GM18526 (cell line): ENCODE data around the gene SLC22A23.

Experiments used
- POLR2A ChIP-seq: IDR thresholded peaks from 3 replicates; pipeline ENCODE4 v1.6.1; 2011; ENCODE audit not compliant: insufficient read length; ENCODE audit errors: extremely low read depth

Gene SLC22A23

GRCh38 chr6:3292431-3293197 is 164.2 kb downstream of the SLC22A23 start:
- TF ChIP-seq POLR2A: no peak

GRCh38 chr6:3291987-3292386 is 164.9 kb downstream of the SLC22A23 start:
- TF ChIP-seq POLR2A: no peak

- TF ChIP-seq POLR2A: no peak
Measured at GRCh38 chr6:3291346-3291745, 165.5 kb downstream of the SLC22A23 start.

- TF ChIP-seq POLR2A: no peak
Measured at GRCh38 chr6:3290931-3291211, 166.0 kb downstream of the SLC22A23 start.

- TF ChIP-seq POLR2A: no peak
Measured at GRCh38 chr6:3290149-3290930, 166.5 kb downstream of the SLC22A23 start.

- TF ChIP-seq POLR2A: no peak
Measured at GRCh38 chr6:3289664-3290055, 167.2 kb downstream of the SLC22A23 start.

- TF ChIP-seq POLR2A: no peak
Measured at GRCh38 chr6:3288711-3289663, 167.9 kb downstream of the SLC22A23 start.

GRCh38 chr6:3287976-3288707 is 168.7 kb downstream of the SLC22A23 start:
- TF ChIP-seq POLR2A: no peak

- TF ChIP-seq POLR2A: no peak
Measured at GRCh38 chr6:3287308-3287707, 169.5 kb downstream of the SLC22A23 start.

GRCh38 chr6:3286641-3287171 is 170.1 kb downstream of the SLC22A23 start:
- TF ChIP-seq POLR2A: no peak

- no peak for TF ChIP-seq POLR2A
Measured at GRCh38 chr6:3285732-3286131, 171.1 kb downstream of the SLC22A23 start.

- TF ChIP-seq POLR2A: no peak
Measured at GRCh38 chr6:3285049-3285639, 171.7 kb downstream of the SLC22A23 start.

- TF ChIP-seq POLR2A: no peak
Measured at GRCh38 chr6:3284436-3284876, 172.4 kb downstream of the SLC22A23 start.
